Aorta (tissue), 5 donors: Measurements from ENCODE around the gene IMPG1. TPM values are rescaled to one million over a fixed set of nuclear protein-coding genes. Genes with fewer than 3 reads are reported as not detected.

Experiments used
- ATAC-seq: fragments of 200-7000 bp; cut with Tn5 transposase; one replicate; pipeline ENCODE4 v1.9.1; 2022; ENCODE audit warnings: moderate library complexity; ENCODE audit not compliant: low FRiP score
- DNase-seq, 2 donors: peaks; one replicate each; pipeline ENCODE4 v3.0.0-alpha.2; 2020
- H3K27ac ChIP-seq, 2 donors: one replicate each; pipeline ENCODE4 v1.5.1; 2013; ENCODE audit warnings: low read length in 2 of 2, mild to moderate bottlenecking in 2 of 2, moderate library complexity in 2 of 2, control low read depth in 1 of 2, inconsistent platforms in 1 of 2, low read depth in 1 of 2
- H3K27me3 ChIP-seq, 2 donors: one replicate each; pipeline ENCODE4 v1.6.1; 2013; ENCODE audit warnings: control low read depth in 1 of 2, low read length in 1 of 2, mild to moderate bottlenecking in 1 of 2, moderate library complexity in 1 of 2; ENCODE audit not compliant: insufficient read depth in 2 of 2, control insufficient read depth in 1 of 2
- H3K36me3 ChIP-seq, 2 donors: one replicate each; pipeline ENCODE4 v1.6.1; 2013; ENCODE audit warnings: control low read depth in 1 of 2, low read length in 1 of 2, mild to moderate bottlenecking in 1 of 2; ENCODE audit not compliant: insufficient read depth in 2 of 2, control insufficient read depth in 1 of 2
- H3K4me1 ChIP-seq, 2 donors: one replicate each; pipeline ENCODE4 v1.6.1; 2013; ENCODE audit warnings: low read length in 2 of 2, control low read depth in 1 of 2, mild to moderate bottlenecking in 1 of 2, moderate library complexity in 1 of 2; ENCODE audit not compliant: insufficient read depth in 2 of 2, control insufficient read depth in 1 of 2
- H3K4me3 ChIP-seq, 2 donors: one replicate each; pipeline ENCODE4 v1.5.1; 2013; ENCODE audit warnings: low read length in 2 of 2, control low read depth in 1 of 2, mild to moderate bottlenecking in 1 of 2
- H3K9me3 ChIP-seq: one replicate; pipeline ENCODE4 v1.6.1; 2013; ENCODE audit warnings: mild to moderate bottlenecking, low read length; ENCODE audit not compliant: control insufficient read depth
- WGBS, 2 donors: extraction: QIAGEN DNeasy Blood & Tissue Kit; methylation state at CpG; one replicate each; pipeline ENCODE4 v1.1.7; 2013; 5-methylcytosine and 5-hydroxymethylcytosine counted together
- intact Hi-C, 2 donors: fragments of 100-400 bp; cut with DNase I; formaldehyde crosslinking; loops; one replicate each; pipeline versions ENCODE4 v1.14.2 to v1.15.0; 2022
- polyA plus RNA-seq, 2 donors: library from polyadenylated mRNA; stranded (reverse); fragments of 200-250 nt; gene quantifications; one replicate each; pipeline ENCODE4 v1.2.3, GENCODE V29; 2013
- total RNA-seq, 2 donors: library from RNA; stranded (reverse); fragmentation: NEBNext Ultra II Directional; extraction: Animal tissue kit (Norgen Biotek cat#: 25700); gene quantifications; one replicate each; pipeline ENCODE4 v1.2.1, GENCODE V29; 2021
- donor health status: healthy with polysubstance abuse.
- donor health status: Bipolar disorder and iron deficiency.
- donor health status: DM: no; HTN: no; CAD: no.
- donor health status: DM: no; HTN: no; CAD: no.
- donor health status: DM: yes; HTN: yes; CAD: no.

The IMPG1 gene
- total and polyA plus RNA-seq, 4 donors = 0.03 to 0.15 TPM; not detected in 2

GRCh38 chr6:75970093-75970492 is 102.4 kb downstream of the IMPG1 start:
- Histone ChIP-seq H3K4me3 (no peak overlapping the region), H3K27me3 (no peaks in the 10 kb centered on the region), H3K36me3 (no peaks in the 10 kb centered on the region), H3K4me1 (no peaks in the 10 kb centered on the region), H3K9me3 (no peaks in the 10 kb centered on the region), H3K27ac (no peak overlapping the region)
- intact Hi-C loops = no loop called here
- no peak for DNase-seq
- no peak for ATAC-seq
- 56 to 65% methylated on average over 2 of the region's 2 CpGs for WGBS, 2 donors

- H3K4me1 ChIP-seq = no peaks in the 10 kb centered on the region
- DNase-seq (no peak), ATAC-seq (no peak)
- H3K27me3 ChIP-seq = no peaks in the 10 kb centered on the region
- no peak overlapping the region for H3K4me3 ChIP-seq
- H3K9me3 ChIP-seq = no peaks in the 10 kb centered on the region
- H3K27ac ChIP-seq = no peak overlapping the region
- intact Hi-C loops = no loop called here
- H3K36me3 ChIP-seq = no peaks in the 10 kb centered on the region
These were observed 104.3 kb downstream of the IMPG1 start for GRCh38 chr6:75968143-75968542.

- intact Hi-C loops = no loop called here
These were observed 108.9 kb downstream of the IMPG1 start for GRCh38 chr6:75963569-75963968.

GRCh38 chr6:75952128-75952527 is 120.3 kb downstream of the IMPG1 start:
- no peak for ATAC-seq

More at GRCh38 chr6:75963569-75963968, 108.9 kb downstream of the IMPG1 start:
- no peaks in the 10 kb centered on the region for H3K36me3 ChIP-seq
- DNase-seq (no peak), ATAC-seq (no peak)
- no peak overlapping the region for H3K4me3 ChIP-seq
- H3K27me3 ChIP-seq = no peaks in the 10 kb centered on the region
- H3K4me1 ChIP-seq = no peaks in the 10 kb centered on the region
- H3K27ac ChIP-seq = no peak overlapping the region
- H3K9me3 ChIP-seq = no peaks in the 10 kb centered on the region
- WGBS, 2 donors = 82 to 84% methylated on average over 1 of the region's 1 CpG

GRCh38 chr6:75947935-75948334 is 124.5 kb downstream of the IMPG1 start:
- no peaks in the 10 kb centered on the region for H3K4me1 ChIP-seq
- H3K9me3 ChIP-seq = no peaks in the 10 kb centered on the region
- intact Hi-C loops = no loop called here
- no peaks in the 10 kb centered on the region for H3K36me3 ChIP-seq
- WGBS, 2 donors = 81 to 83% methylated on average over 5 of the region's 5 CpGs
- no peak overlapping the region for H3K4me3 ChIP-seq
- DNase-seq = no peak
- H3K27ac ChIP-seq = no peak overlapping the region
- no peaks in the 10 kb centered on the region for H3K27me3 ChIP-seq
- ATAC-seq = no peak

More at GRCh38 chr6:75952128-75952527, 120.3 kb downstream of the IMPG1 start:
- intact Hi-C loops = no loop called here
- Histone ChIP-seq H3K27ac (no peak overlapping the region), H3K4me3 (no peak overlapping the region), H3K4me1 (no peaks in the 10 kb centered on the region), H3K36me3 (no peaks in the 10 kb centered on the region), H3K27me3 (no peaks in the 10 kb centered on the region), H3K9me3 (no peaks in the 10 kb centered on the region)
- no peak for DNase-seq
- 24 to 26% methylated on average over 3 of the region's 3 CpGs for WGBS, 2 donors

- no peak overlapping the region for H3K27ac ChIP-seq
- no peak for ATAC-seq
- H3K4me3 ChIP-seq = no peak overlapping the region
- intact Hi-C loops = no loop called here
- 51 to 52% methylated on average over 4 of the region's 4 CpGs for WGBS, 2 donors
- H3K9me3 ChIP-seq = no peaks in the 10 kb centered on the region
- no peaks in the 10 kb centered on the region for H3K4me1 ChIP-seq
- no peak for DNase-seq
- no peaks in the 10 kb centered on the region for H3K36me3 ChIP-seq
- no peaks in the 10 kb centered on the region for H3K27me3 ChIP-seq
These were observed 126.2 kb downstream of the IMPG1 start for GRCh38 chr6:75946146-75946831.

GRCh38 chr6:75943381-75943780 is 129.1 kb downstream of the IMPG1 start:
- no peaks in the 10 kb centered on the region for H3K9me3 ChIP-seq
- no peak for ATAC-seq
- intact Hi-C loops = no loop called here
- H3K36me3 ChIP-seq = no peaks in the 10 kb centered on the region
- H3K4me1 ChIP-seq = no peaks in the 10 kb centered on the region
- H3K27me3 ChIP-seq = no peaks in the 10 kb centered on the region
- H3K4me3 ChIP-seq = no peak overlapping the region
- no peak for DNase-seq
- H3K27ac ChIP-seq = no peak overlapping the region
- 85 to 95% methylated on average over 2 of the region's 2 CpGs for WGBS, 2 donors

- H3K36me3 ChIP-seq = no peaks in the 10 kb centered on the region
- 51 to 66% methylated on average over 1 of the region's 1 CpG for WGBS, 2 donors
- ATAC-seq (no peak), DNase-seq (no peak)
- H3K4me3 ChIP-seq = no peak overlapping the region
- H3K4me1 ChIP-seq = no peaks in the 10 kb centered on the region
- no peak overlapping the region for H3K27ac ChIP-seq
- no peaks in the 10 kb centered on the region for H3K27me3 ChIP-seq
- intact Hi-C loops = no loop called here
- H3K9me3 ChIP-seq = no peaks in the 10 kb centered on the region
These were observed 131.0 kb downstream of the IMPG1 start for GRCh38 chr6:75941509-75941908.

GRCh38 chr6:75940564-75940963 is 131.9 kb downstream of the IMPG1 start:
- H3K4me3 ChIP-seq = no peak overlapping the region
- no peak for DNase-seq
- H3K36me3 ChIP-seq = no peaks in the 10 kb centered on the region
- H3K9me3 ChIP-seq = no peaks in the 10 kb centered on the region
- H3K4me1 ChIP-seq = no peaks in the 10 kb centered on the region
- 35 to 49% methylated on average over 4 of the region's 4 CpGs for WGBS, 2 donors
- no peak overlapping the region for H3K27ac ChIP-seq
- H3K27me3 ChIP-seq = no peaks in the 10 kb centered on the region
- no peak for ATAC-seq
- intact Hi-C loops = no loop called here
